ENCODE measurements around the gene RNASEH2A.

GRCh38 chr19:12800923-12801465, 5.4 kb upstream of the RNASEH2A start:
- TF ChIP-seq CTCF (IDR thresholded peaks at IDR 0.05 in 8 of 11, conservative IDR thresholded peaks at IDR 0.05 in 3 of 11) (no peak), POLR2A (IDR thresholded peaks at IDR 0.05) (no peak)
